ENCODE results near the gene IGF1R. TPM values are rescaled to one million over a fixed set of nuclear protein-coding genes. Genes with fewer than 3 reads are reported as not detected.

IGF1R gene
- total RNA-seq, 1 donor from 2014 or later, result 62.7 TPM

DNA sequence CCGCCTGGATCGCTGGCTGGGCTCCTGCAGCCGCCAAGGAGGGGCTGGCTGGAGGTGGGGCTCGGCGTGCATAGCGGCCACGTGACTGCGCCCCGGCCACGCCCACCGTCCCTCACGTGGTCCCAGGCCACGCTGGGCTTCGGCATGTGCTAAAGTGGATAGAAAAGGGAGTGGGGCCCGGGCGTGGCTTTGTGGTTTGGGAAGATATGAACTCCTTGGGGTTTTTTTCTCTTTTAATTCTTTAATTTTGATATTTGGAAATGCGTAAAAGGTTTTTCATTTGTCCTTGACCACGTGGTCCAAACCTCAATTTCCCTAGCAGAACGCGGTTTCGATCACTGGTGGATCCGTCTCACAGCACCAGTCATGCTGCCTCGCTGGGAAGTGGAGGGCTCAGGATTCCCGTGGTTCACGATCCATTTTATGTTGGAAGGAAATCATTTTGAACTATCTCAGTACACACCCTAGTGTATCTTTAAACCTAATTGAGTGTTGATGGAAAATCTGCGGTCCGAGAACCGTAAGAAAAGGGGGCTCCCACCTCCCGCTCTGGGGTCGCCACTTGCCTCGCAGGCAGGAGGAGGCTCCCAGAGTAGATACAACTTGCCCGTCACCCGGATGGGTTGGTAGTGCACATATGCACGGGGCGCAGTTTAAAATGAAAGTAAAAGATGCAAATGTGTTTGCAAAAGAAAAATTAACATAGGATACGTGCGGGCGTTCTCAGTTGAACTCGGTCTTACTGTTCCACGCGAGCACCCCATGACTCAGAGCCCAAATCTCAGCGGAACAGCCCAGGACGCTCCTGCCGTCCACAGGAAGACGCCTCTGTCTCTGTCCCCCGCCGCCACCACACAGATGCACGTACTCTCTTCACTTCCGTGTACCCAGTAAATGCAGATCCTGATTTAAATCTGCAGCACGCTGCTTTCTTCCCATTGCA is 217.3 kb downstream of the IGF1R start:
- H3K4me3 ChIP-seq (ENCODE audit: low read depth, low read length), result peak overlapping the region; percentile 40
- no peak for DNase-seq (ENCODE audit: low read depth)
- no peaks in the 10 kb centered on the region for H3K36me3 ChIP-seq (ENCODE audit: control insufficient read depth, insufficient read depth, low read length)
- H3K27me3 ChIP-seq (ENCODE audit: control insufficient read depth, insufficient read depth, low read length), result no peaks in the 10 kb centered on the region
- TF ChIP-seq CTCF (IDR thresholded peaks at IDR 0.05; ENCODE audit: insufficient read depth, low read length, poor library complexity, severe bottlenecking), result no peak

DNA sequence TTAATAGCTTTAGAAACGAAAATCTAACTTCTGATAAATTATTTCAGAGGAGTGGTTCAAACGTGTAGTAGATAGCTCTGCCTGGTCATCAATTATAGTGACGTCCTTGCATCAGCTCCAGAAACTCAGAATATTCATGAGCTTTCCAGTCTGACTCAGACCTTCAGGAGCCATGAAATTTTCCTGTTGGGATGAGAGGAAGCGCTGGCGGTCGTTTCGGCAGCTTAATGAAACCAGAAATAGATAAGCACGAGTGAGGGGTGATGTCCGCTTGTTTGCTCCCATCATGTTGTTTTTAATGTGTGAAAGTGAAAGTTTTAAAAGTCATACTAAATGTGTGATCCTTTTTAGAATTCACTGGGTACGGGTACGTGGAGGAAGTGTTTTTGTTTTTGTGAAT is 218.2 kb downstream of the IGF1R start:
- no peak for TF ChIP-seq CTCF (IDR thresholded peaks at IDR 0.05; ENCODE audit: insufficient read depth, low read length, poor library complexity, severe bottlenecking)
- no peak for DNase-seq (ENCODE audit: low read depth)
- no peak overlapping the region for H3K4me3 ChIP-seq (ENCODE audit: low read depth, low read length)
- H3K27me3 ChIP-seq (ENCODE audit: control insufficient read depth, insufficient read depth, low read length), result no peaks in the 10 kb centered on the region
- no peaks in the 10 kb centered on the region for H3K36me3 ChIP-seq (ENCODE audit: control insufficient read depth, insufficient read depth, low read length)

DNA sequence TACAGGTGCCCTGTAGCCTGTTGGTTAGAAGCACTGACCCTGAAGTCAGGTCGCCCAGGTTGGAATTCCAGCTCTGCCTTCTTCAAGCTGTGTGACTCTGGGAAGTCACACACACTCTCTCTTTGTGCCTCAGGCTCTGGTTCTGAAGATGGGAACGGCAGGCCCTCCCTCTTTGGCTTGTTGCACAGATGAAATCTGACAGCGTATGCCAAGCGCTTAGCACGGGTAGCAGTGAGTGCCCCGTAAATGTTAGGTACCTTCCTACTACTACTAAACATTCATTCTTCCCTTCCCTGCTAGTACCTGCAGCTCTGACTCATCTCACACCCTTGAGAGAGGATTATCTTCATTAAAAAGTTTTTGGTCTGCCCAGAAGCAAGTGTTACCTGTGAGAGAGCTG is 220.2 kb downstream of the IGF1R start:
- no peak overlapping the region for H3K4me3 ChIP-seq (ENCODE audit: low read depth, low read length)
- DNase-seq (ENCODE audit: low read depth), result no peak

GRCh38 chr15:98870788-98871187 is 222.4 kb downstream of the IGF1R start:
- H3K36me3 ChIP-seq (ENCODE audit: control insufficient read depth, insufficient read depth, low read length), result no peaks in the 10 kb centered on the region
- DNase-seq (ENCODE audit: low read depth), result no peak
- no peak for TF ChIP-seq CTCF (IDR thresholded peaks at IDR 0.05; ENCODE audit: insufficient read depth, low read length, poor library complexity, severe bottlenecking)
- no peak overlapping the region for H3K4me3 ChIP-seq (ENCODE audit: low read depth, low read length)
- no peaks in the 10 kb centered on the region for H3K27me3 ChIP-seq (ENCODE audit: control insufficient read depth, insufficient read depth, low read length)

More for the DNA sequence above, 220.2 kb downstream of the IGF1R start:
- Histone ChIP-seq H3K36me3 (ENCODE audit: control insufficient read depth, insufficient read depth, low read length) (no peaks in the 10 kb centered on the region), H3K27me3 (ENCODE audit: control insufficient read depth, insufficient read depth, low read length) (no peaks in the 10 kb centered on the region)
- TF ChIP-seq CTCF (IDR thresholded peaks at IDR 0.05; ENCODE audit: insufficient read depth, low read length, poor library complexity, severe bottlenecking), result no peak

GRCh38 chr15:98872774-98873173 is 224.4 kb downstream of the IGF1R start:
- no peak for TF ChIP-seq CTCF (IDR thresholded peaks at IDR 0.05; ENCODE audit: insufficient read depth, low read length, poor library complexity, severe bottlenecking)
- Histone ChIP-seq H3K36me3 (ENCODE audit: control insufficient read depth, insufficient read depth, low read length) (no peaks in the 10 kb centered on the region), H3K4me3 (ENCODE audit: low read depth, low read length) (no peak overlapping the region), H3K27me3 (ENCODE audit: control insufficient read depth, insufficient read depth, low read length) (no peaks in the 10 kb centered on the region)
- no peak for DNase-seq (ENCODE audit: low read depth)
